HEK293 (cell line): Measurements from ENCODE around the gene DOK4.

Source experiments
- CTCF ChIA-PET: fragments of 350-600 bp; formaldehyde crosslinking; extraction: SDS; loops from one replicate; lab custom pipeline; 2021; ENCODE audit warnings: antibody characterized with exemption; lab: Yijun Ruan, JAX
- POLR2A ChIA-PET: fragments of 300-600 bp; formaldehyde crosslinking; extraction: SDS; loops from one replicate; lab custom pipeline; 2020; ENCODE audit warnings: antibody characterized with exemption, inconsistent platforms; lab: Yijun Ruan, JAX
- H3K27ac ChIP-seq: fragments of 200-500 bp; sonication (Bioruptor generic); 2 replicates; pipeline ENCODE4 v1.5.1; 2014; ENCODE audit warnings: low read depth, low read length, control low read depth, inconsistent platforms; ENCODE audit errors: extremely low read depth
- H3K36me3 ChIP-seq, 2 experiments: fragments of 200-500 bp in 1 of 2; sonication (Bioruptor generic) in 1 of 2; 1 replicate in 1 of 2; 2 replicates in 1 of 2; pipeline ENCODE4 v1.5.1; 2014 to 2017; ENCODE audit warnings: inconsistent platforms in 2 of 2, low read length in 2 of 2; ENCODE audit not compliant: control insufficient read depth in 2 of 2, insufficient read depth in 1 of 2
- H3K4me1 ChIP-seq: fragments of 200-500 bp; sonication (Bioruptor generic); 2 replicates; pipeline ENCODE4 v1.5.1; 2014; ENCODE audit warnings: mild to moderate bottlenecking, low read length, inconsistent platforms; ENCODE audit not compliant: control insufficient read depth, insufficient read depth
- H3K4me3 ChIP-seq: 2 replicates; pipeline ENCODE4 v1.5.1; 2011; ENCODE audit warnings: low read depth, mild to moderate bottlenecking, control low read depth, low read length, moderate library complexity
- H3K9me3 ChIP-seq: fragments of 200-500 bp; sonication (Bioruptor generic); 2 replicates; pipeline ENCODE4 v1.5.1; 2014; ENCODE audit warnings: low read depth, low read length, inconsistent platforms; ENCODE audit not compliant: control insufficient read depth, insufficient read depth
- GFI1B ChIP-seq: fragments of 450-650 bp; formaldehyde crosslinking; IDR thresholded peaks from 2 replicates; pipeline ENCODE4 v1.5.1; 2016; ENCODE audit warnings: missing biosample characterization, missing genetic modification characterization
- GLIS2 ChIP-seq: fragments of 450-650 bp; formaldehyde crosslinking; IDR thresholded peaks from 2 replicates; pipeline ENCODE4 v1.5.1; 2016; ENCODE audit warnings: missing biosample characterization, missing genetic modification characterization
- YY1 ChIP-seq: fragments of 450-650 bp; formaldehyde crosslinking; IDR thresholded peaks from 2 replicates; pipeline ENCODE4 v1.5.1; 2018; ENCODE audit warnings: missing biosample characterization, missing genetic modification characterization
- ZNF112 ChIP-seq: fragments of 450-650 bp; formaldehyde crosslinking; IDR thresholded peaks from 2 replicates; pipeline ENCODE4 v1.5.0; 2017; ENCODE audit warnings: missing biosample characterization, missing genetic modification characterization
- ZNF132 ChIP-seq: fragments of 450-650 bp; formaldehyde crosslinking; IDR thresholded peaks from 2 replicates; pipeline ENCODE4 v1.5.1; 2017; ENCODE audit warnings: missing biosample characterization, missing genetic modification characterization, borderline replicate concordance
- ZNF138 ChIP-seq: fragments of 450-650 bp; formaldehyde crosslinking; IDR thresholded peaks from 2 replicates; pipeline ENCODE4 v1.5.1; 2016; ENCODE audit warnings: missing biosample characterization, missing genetic modification characterization, borderline replicate concordance
- ZNF19 ChIP-seq: fragments of 450-650 bp; formaldehyde crosslinking; IDR thresholded peaks from 2 replicates; pipeline ENCODE4; 2016; ENCODE audit warnings: missing biosample characterization, missing genetic modification characterization, low read depth
- ZNF202 ChIP-seq: fragments of 450-650 bp; formaldehyde crosslinking; IDR thresholded peaks from 2 replicates; pipeline ENCODE4 v1.5.1; 2016; ENCODE audit warnings: missing biosample characterization, missing genetic modification characterization, borderline replicate concordance
- ZNF214 ChIP-seq: fragments of 450-650 bp; formaldehyde crosslinking; IDR thresholded peaks from 2 replicates; pipeline ENCODE4 v1.5.1; 2017; ENCODE audit warnings: missing biosample characterization, mild to moderate bottlenecking, missing genetic modification characterization, borderline replicate concordance
- ZNF292 ChIP-seq: fragments of 450-650 bp; formaldehyde crosslinking; IDR thresholded peaks from 2 replicates; pipeline ENCODE4 v1.5.1; 2016; ENCODE audit warnings: low read depth, missing biosample characterization, missing genetic modification characterization, borderline replicate concordance
- ZNF324 ChIP-seq: fragments of 450-650 bp; formaldehyde crosslinking; IDR thresholded peaks from 2 replicates; pipeline ENCODE4 v1.5.1; 2016; ENCODE audit warnings: missing biosample characterization, missing genetic modification characterization
- ZNF354C ChIP-seq: fragments of 450-650 bp; formaldehyde crosslinking; IDR thresholded peaks from 2 replicates; pipeline ENCODE4 v1.5.1; 2016; ENCODE audit warnings: missing biosample characterization, missing genetic modification characterization, low read depth, borderline replicate concordance
- ZNF558 ChIP-seq: fragments of 450-650 bp; formaldehyde crosslinking; IDR thresholded peaks from 2 replicates; pipeline ENCODE4 v1.5.1; 2016; ENCODE audit warnings: missing biosample characterization, missing genetic modification characterization
- ZNF600 ChIP-seq: fragments of 450-650 bp; formaldehyde crosslinking; IDR thresholded peaks from 2 replicates; pipeline ENCODE4 v1.5.1; 2016; ENCODE audit warnings: missing biosample characterization, missing genetic modification characterization
- ZNF610 ChIP-seq: fragments of 450-650 bp; formaldehyde crosslinking; IDR thresholded peaks from 2 replicates; pipeline ENCODE4 v1.5.1; 2016; ENCODE audit warnings: missing biosample characterization, missing genetic modification characterization, borderline replicate concordance
- ZNF76 ChIP-seq: fragments of 450-650 bp; formaldehyde crosslinking; IDR thresholded peaks from 2 replicates; pipeline ENCODE4; 2016; ENCODE audit warnings: low read depth, missing biosample characterization, missing genetic modification characterization, borderline replicate concordance
- TF ChIP-seq, protein P1 (sequence below): fragments of 450-650 bp; formaldehyde crosslinking; conservative IDR thresholded peaks from 2 replicates; pipeline ENCODE4 v1.5.1; 2016; ENCODE audit warnings: low read depth, missing biosample characterization, missing genetic modification characterization
- TF ChIP-seq, protein P2 (sequence below): fragments of 450-650 bp; formaldehyde crosslinking; IDR thresholded peaks from 2 replicates; pipeline ENCODE4 v1.5.1; 2016; ENCODE audit warnings: missing biosample characterization, missing genetic modification characterization

Gene DOK4

DNA sequence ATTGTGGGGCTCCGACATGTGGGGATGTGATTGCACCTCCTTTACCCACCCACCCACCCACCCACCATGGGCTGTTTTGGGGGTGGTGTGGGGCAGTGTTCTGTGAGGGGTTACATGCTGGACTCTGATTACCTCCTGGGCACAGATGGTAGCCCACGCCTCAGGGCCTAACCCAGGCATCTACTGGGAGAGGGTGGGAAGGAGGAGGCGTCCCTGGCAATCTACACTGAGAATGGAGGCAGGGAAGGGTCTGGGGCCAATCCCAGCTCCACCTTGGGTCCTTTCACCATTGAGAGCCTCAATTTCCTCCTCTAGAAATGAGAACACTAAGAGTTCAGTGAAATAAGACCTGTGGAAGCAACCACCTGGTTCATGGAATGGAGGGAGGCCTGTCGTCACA lies 11.7 kb upstream of the DOK4 start:
- Histone ChIP-seq H3K27ac (no peak overlapping the region), H3K36me3 (no peaks in the 10 kb centered on the region), H3K4me3 (no peak overlapping the region), H3K4me1 (no peaks in the 10 kb centered on the region), H3K9me3 (no peaks in the 10 kb centered on the region)
- ChIA-PET CTCF (interaction anchor here (0.6 to 0.7 kb wide), 2 partner anchors 7 to 21 kb away, joined by 3 read pairs; no protein-coding TSS in a partner anchor), POLR2A (no interaction called here)
- TF ChIP-seq ZNF354C (no peak), ZNF214 (tag by site-specific recombination) (no peak), YY1 (tag by site-specific recombination) (no peak), ZNF202 (tag by site-specific recombination) (no peak), GLIS2 (tag by site-specific recombination) (no peak), ZNF138 (no peak), ZNF19 (tag by site-specific recombination) (no peak), ZNF324 (tag by site-specific recombination) (no peak)
- TF ChIP-seq, all 188 proteins: peak for 0

DNA sequence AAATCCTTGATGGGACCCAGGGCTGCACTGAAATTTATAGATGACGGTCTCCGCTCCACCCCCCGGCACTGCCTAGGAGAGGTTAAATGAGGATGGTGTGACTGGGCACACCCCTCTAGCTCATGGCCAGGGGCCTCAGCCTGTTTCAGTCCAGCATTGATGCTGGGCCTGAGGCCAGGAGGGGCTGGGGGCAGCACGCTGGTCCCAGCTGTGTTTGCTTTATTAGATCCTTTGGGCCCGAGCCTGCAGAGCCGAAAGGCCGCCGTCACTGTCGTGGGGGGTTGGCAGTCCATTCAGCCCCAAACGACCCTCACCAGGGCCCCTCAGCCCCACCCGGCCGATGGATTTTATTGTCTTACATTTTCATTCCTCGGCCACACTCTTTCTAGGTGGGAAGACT lies 10.8 kb upstream of the DOK4 start:
- ChIA-PET POLR2A (no interaction called here), CTCF (interaction anchor here (0.6 to 0.7 kb wide), 2 partner anchors 8 to 22 kb away, joined by 3 read pairs; no protein-coding TSS in a partner anchor)
- H3K27ac ChIP-seq, result no peak overlapping the region
- no peaks in the 10 kb centered on the region for H3K4me1 ChIP-seq
- H3K9me3 ChIP-seq, result no peaks in the 10 kb centered on the region
- no peaks in the 10 kb centered on the region for H3K36me3 ChIP-seq
- no peak for TF ChIP-seq ZNF112 (tag by site-specific recombination)
- TF ChIP-seq, protein P1, sequence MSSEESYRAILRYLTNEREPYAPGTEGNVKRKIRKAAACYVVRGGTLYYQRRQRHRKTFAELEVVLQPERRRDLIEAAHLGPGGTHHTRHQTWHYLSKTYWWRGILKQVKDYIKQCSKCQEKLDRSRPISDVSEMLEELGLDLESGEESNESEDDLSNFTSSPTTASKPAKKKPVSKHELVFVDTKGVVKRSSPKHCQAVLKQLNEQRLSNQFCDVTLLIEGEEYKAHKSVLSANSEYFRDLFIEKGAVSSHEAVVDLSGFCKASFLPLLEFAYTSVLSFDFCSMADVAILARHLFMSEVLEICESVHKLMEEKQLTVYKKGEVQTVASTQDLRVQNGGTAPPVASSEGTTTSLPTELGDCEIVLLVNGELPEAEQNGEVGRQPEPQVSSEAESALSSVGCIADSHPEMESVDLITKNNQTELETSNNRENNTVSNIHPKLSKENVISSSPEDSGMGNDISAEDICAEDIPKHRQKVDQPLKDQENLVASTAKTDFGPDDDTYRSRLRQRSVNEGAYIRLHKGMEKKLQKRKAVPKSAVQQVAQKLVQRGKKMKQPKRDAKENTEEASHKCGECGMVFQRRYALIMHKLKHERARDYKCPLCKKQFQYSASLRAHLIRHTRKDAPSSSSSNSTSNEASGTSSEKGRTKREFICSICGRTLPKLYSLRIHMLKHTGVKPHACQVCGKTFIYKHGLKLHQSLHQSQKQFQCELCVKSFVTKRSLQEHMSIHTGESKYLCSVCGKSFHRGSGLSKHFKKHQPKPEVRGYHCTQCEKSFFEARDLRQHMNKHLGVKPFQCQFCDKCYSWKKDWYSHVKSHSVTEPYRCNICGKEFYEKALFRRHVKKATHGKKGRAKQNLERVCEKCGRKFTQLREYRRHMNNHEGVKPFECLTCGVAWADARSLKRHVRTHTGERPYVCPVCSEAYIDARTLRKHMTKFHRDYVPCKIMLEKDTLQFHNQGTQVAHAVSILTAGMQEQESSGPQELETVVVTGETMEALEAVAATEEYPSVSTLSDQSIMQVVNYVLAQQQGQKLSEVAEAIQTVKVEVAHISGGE (tag by site-specific recombination), result no peak
- TF ChIP-seq, protein P2, sequence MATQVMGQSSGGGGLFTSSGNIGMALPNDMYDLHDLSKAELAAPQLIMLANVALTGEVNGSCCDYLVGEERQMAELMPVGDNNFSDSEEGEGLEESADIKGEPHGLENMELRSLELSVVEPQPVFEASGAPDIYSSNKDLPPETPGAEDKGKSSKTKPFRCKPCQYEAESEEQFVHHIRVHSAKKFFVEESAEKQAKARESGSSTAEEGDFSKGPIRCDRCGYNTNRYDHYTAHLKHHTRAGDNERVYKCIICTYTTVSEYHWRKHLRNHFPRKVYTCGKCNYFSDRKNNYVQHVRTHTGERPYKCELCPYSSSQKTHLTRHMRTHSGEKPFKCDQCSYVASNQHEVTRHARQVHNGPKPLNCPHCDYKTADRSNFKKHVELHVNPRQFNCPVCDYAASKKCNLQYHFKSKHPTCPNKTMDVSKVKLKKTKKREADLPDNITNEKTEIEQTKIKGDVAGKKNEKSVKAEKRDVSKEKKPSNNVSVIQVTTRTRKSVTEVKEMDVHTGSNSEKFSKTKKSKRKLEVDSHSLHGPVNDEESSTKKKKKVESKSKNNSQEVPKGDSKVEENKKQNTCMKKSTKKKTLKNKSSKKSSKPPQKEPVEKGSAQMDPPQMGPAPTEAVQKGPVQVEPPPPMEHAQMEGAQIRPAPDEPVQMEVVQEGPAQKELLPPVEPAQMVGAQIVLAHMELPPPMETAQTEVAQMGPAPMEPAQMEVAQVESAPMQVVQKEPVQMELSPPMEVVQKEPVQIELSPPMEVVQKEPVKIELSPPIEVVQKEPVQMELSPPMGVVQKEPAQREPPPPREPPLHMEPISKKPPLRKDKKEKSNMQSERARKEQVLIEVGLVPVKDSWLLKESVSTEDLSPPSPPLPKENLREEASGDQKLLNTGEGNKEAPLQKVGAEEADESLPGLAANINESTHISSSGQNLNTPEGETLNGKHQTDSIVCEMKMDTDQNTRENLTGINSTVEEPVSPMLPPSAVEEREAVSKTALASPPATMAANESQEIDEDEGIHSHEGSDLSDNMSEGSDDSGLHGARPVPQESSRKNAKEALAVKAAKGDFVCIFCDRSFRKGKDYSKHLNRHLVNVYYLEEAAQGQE (tag by site-specific recombination), result no peak
- TF ChIP-seq ZNF292 (tag by site-specific recombination), result no peak
- no peak for TF ChIP-seq YY1 (tag by site-specific recombination)
- TF ChIP-seq ZNF558, result no peak
- TF ChIP-seq ZNF76 (tag by site-specific recombination), result no peak
- no peak for TF ChIP-seq ZNF600 (tag by site-specific recombination)
- no peak for TF ChIP-seq GFI1B
- TF ChIP-seq ZNF132, result no peak
- no peak for TF ChIP-seq ZNF610 (tag by site-specific recombination)
- TF ChIP-seq, all 188 proteins: peak for 0
- no peak overlapping the region for H3K4me3 ChIP-seq
